Measurements from ENCODE around the gene DOCK3. TPM values are rescaled to one million over a fixed set of nuclear protein-coding genes. Genes with fewer than 3 reads are reported as not detected.
"Not testable (repeated sequence)": the region's sequence is repeated elsewhere in the genome, so short reads cannot be mapped to it uniquely, and the experiment has no call there.

Gene DOCK3
- total RNA-seq, 4 donors from 2014 or later = 5.5 to 10.0 (median 8.7) TPM

DNA sequence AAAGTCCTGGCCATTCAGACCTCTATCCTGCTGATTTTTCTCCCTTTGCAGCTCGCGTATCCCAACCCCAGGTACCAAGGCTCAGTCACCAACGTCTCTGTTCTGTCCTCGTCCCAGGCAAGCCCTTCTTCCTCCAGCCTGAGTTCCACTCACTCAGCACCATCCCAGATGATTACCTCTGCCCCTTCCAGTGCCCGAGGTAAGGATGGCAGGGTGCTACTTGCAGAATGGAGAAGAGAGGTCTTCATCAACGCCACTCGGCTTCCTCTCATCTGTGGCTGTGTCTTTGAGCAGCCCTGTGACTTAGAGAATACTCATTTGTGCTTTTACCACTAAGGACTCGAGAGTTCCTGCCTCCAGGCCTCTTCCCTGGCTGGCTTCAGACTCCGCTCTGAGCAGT lies 687.7 kb downstream of the DOCK3 start:
- Histone ChIP-seq H3K27ac (no peak overlapping the region), H3K9me3 (peaks cover 0 to 6% (median 0%) of the 10 kb centered on the region in 3 donors), H3K4me1 (no peaks in the 10 kb centered on the region), H3K36me3 (peaks cover 0 to 61% of the 10 kb centered on the region in 2 donors), H3K4me3 (no peak overlapping the region), H3K27me3 (no peaks in the 10 kb centered on the region)
- ATAC-seq = no peak
- no peak for TF ChIP-seq EP300 (IDR thresholded peaks at IDR 0.05)
- TF ChIP-seq, protein P1, sequence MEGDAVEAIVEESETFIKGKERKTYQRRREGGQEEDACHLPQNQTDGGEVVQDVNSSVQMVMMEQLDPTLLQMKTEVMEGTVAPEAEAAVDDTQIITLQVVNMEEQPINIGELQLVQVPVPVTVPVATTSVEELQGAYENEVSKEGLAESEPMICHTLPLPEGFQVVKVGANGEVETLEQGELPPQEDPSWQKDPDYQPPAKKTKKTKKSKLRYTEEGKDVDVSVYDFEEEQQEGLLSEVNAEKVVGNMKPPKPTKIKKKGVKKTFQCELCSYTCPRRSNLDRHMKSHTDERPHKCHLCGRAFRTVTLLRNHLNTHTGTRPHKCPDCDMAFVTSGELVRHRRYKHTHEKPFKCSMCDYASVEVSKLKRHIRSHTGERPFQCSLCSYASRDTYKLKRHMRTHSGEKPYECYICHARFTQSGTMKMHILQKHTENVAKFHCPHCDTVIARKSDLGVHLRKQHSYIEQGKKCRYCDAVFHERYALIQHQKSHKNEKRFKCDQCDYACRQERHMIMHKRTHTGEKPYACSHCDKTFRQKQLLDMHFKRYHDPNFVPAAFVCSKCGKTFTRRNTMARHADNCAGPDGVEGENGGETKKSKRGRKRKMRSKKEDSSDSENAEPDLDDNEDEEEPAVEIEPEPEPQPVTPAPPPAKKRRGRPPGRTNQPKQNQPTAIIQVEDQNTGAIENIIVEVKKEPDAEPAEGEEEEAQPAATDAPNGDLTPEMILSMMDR (IDR thresholded peaks at IDR 0.05) = no peak
- TF ChIP-seq POLR2AphosphoS5 (IDR thresholded peaks at IDR 0.05) = no peak
- TF ChIP-seq POLR2A (IDR thresholded peaks at IDR 0.05) = no peak
- WGBS, 2 donors (ENCODE audit: low coverage in 1 of 2) = 85% methylated on average over 8 of the region's 9 CpGs; no CpG with 5 or more reads in 1 of the 2 donors

DNA sequence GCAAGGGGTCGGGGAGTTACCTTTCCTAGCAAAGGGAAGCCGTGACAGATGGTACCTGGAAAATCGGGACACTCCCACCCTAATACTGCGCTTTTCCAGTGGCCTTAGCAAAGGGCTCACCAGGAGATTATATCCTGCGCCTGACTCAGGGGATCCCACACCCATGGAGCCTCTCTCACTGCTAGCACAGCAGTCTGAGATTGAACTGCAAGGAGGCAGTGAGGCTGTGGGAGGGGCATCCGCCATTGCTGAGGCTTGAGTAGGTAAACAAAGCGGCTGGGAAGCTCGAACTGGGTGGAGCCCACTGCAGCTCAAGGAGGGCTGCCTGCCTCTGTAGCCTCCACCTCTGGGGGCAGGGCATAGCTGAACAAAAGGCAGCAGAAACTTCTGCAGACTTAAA lies 693.5 kb downstream of the DOCK3 start:
- not testable (repeated sequence) for H3K4me1 ChIP-seq, H3K27ac ChIP-seq, H3K4me3 ChIP-seq, H3K27me3 ChIP-seq, ATAC-seq
- WGBS, 2 donors (ENCODE audit: low coverage in 1 of 2) = 67 to 80% methylated on average over 1 to 2 of the region's 8 CpGs
- H3K36me3 ChIP-seq = peaks cover 0 to 13% of the 10 kb centered on the region in 2 donors
- H3K9me3 ChIP-seq = peaks cover 0 to 11% (median 0%) of the 10 kb centered on the region in 3 donors

DNA sequence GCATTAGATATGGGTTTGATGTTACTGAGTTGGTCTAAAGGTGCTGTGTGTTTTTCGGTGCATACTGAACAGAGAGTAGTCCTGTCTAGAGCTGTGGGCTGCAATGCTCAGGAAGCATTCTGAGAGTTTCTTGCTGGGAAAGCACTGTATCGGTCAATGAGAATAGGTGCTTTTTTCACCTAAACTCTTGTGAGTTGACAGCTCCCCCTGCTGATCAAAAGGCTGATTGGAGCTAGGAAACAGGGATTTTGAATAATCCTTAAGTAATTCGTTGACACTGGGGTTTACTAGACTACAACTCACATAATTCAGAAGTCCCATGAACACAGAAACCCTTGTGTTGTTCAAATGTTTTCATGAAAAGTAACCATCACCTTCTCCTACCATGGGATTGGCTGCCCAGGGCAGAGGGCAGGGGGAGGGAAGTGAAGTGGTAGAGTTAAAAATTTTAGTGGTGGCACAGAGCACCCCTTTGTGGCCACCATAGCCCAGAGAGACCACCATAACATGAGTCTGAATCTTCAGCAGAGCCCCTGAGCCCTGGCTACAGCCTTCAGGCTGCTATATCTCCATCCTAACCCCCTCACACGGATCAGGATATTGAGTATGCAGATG lies 697.3 kb downstream of the DOCK3 start:
- no peak overlapping the region for H3K27ac ChIP-seq
- H3K9me3 ChIP-seq = peaks cover 0 to 5% (median 0%) of the 10 kb centered on the region in 3 donors
- 27 to 30% methylated on average over 3 to 4 of the region's 4 CpGs for WGBS, 2 donors (ENCODE audit: low coverage in 1 of 2)
- TF ChIP-seq EP300 (IDR thresholded peaks at IDR 0.05) (no peak), POLR2AphosphoS5 (IDR thresholded peaks at IDR 0.05) (no peak)
- TF ChIP-seq, protein P1 (IDR thresholded peaks at IDR 0.05) = peak in 3 of 4 experiments; percentile 46 to 68 (median 52)
- no peaks in the 10 kb centered on the region for H3K27me3 ChIP-seq
- no peaks in the 10 kb centered on the region for H3K4me1 ChIP-seq
- no peak overlapping the region for H3K4me3 ChIP-seq
- peaks cover 0 to 40% of the 10 kb centered on the region in 2 donors for H3K36me3 ChIP-seq
- no peak for ATAC-seq

DNA sequence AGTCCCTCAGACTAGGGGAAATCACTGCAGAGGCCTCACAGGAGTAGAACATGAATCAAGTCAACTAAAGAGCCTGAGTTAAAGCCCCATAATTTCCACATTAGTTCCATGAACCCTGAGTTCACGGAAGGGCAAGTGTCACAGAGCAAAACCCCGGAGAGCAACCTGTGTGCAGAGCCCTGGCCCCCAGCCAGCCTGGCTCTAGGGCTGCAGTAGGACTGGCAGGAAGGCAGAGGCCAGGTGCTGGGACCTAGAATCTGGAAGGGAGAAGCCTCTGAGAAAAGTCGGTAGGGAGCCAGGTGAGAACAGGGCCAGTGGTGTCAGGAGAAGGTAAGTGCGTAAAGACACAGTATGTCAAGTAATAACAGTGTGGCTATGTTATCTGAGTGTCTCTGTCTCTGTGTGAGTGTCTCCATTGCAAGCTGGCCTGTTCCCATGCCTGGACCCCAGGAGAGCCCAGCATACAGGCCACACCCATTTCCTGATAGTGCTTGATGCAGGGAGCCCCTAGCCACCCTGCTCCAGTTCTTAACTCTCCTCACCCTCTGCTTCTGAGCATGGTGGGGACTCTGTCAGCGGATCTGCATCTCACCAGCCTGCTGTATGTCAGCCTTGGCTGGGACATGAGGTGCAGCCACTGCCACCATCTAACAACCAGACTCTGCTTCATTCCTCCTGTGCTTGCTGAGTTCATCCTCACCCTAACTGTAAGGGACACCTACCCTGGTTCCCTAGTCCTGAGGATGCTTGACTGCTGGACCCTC lies 699.1 kb downstream of the DOCK3 start:
- H3K4me3 ChIP-seq = no peak overlapping the region
- H3K27me3 ChIP-seq = no peaks in the 10 kb centered on the region
- WGBS, 2 donors (ENCODE audit: low coverage in 1 of 2) = 60 to 84% methylated on average over 1 to 5 of the region's 5 CpGs
- H3K4me1 ChIP-seq = no peaks in the 10 kb centered on the region
- TF ChIP-seq POLR2A (IDR thresholded peaks at IDR 0.05) = no peak
- no peak for TF ChIP-seq POLR2AphosphoS5 (IDR thresholded peaks at IDR 0.05)
- no peak for TF ChIP-seq EP300 (IDR thresholded peaks at IDR 0.05)
- ATAC-seq = no peak
- H3K9me3 ChIP-seq = no peaks in the 10 kb centered on the region
- no peak overlapping the region for H3K27ac ChIP-seq
- H3K36me3 ChIP-seq = peaks cover 0 to 34% of the 10 kb centered on the region in 2 donors

DNA sequence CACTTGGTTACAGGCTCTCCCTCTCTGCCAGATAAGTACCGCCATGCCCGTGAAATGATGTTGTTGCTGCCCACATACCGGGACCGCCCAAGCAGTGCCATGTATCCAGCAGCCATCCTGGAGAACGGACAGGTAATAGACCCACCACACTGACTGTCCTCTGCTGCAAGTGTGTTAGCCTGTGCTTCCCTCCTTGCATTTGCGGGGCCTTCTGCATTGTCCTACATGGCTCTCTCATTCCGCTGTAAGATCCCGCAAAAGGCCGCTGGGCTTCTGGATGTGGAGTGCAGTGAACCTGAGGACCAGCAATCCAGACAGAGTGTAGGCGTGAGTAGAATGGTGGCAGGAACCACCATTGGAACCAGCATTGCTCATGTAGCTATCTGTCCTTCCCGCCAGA lies 699.7 kb downstream of the DOCK3 start:
- Histone ChIP-seq H3K36me3 (peaks cover 0 to 34% of the 10 kb centered on the region in 2 donors), H3K9me3 (no peaks in the 10 kb centered on the region), H3K4me1 (no peaks in the 10 kb centered on the region), H3K4me3 (no peak overlapping the region), H3K27ac (no peak overlapping the region), H3K27me3 (no peaks in the 10 kb centered on the region)
- TF ChIP-seq, protein P1 (IDR thresholded peaks at IDR 0.05) = no peak
- TF ChIP-seq EP300 (IDR thresholded peaks at IDR 0.05) (no peak), POLR2AphosphoS5 (IDR thresholded peaks at IDR 0.05) (no peak), POLR2A (IDR thresholded peaks at IDR 0.05) (no peak)
- no peak for ATAC-seq
- 94% methylated on average over 7 of the region's 11 CpGs; no CpG with 5 or more reads in 1 of the 2 donors for WGBS, 2 donors (ENCODE audit: low coverage in 1 of 2)

DNA sequence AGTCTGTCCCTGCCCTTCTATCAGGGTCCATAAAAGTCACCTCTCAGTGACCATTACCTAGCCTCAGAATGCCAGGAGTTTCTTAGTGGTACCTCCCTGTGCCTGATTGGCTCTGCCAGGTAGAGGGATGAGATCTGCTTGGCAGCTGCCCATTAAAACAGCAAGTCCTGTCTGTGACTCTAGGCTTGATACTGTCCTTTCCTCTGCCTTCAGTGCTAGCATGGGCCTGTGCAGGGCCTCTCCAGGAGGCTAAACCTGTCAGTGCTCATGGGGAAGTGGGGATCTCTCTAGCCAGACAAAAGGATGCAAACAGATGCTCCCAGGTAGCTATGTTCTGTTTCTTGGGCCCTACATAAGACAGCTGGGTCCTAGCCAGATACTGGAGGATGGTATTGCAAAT lies 700.4 kb downstream of the DOCK3 start:
- TF ChIP-seq, protein P1 (IDR thresholded peaks at IDR 0.05) = no peak
- TF ChIP-seq POLR2A (IDR thresholded peaks at IDR 0.05) (no peak), POLR2AphosphoS5 (IDR thresholded peaks at IDR 0.05) (no peak), EP300 (IDR thresholded peaks at IDR 0.05) (no peak)
- ATAC-seq = no peak
- H3K36me3 ChIP-seq = peaks cover 0 to 37% of the 10 kb centered on the region in 2 donors

More for the DNA sequence above, 700.4 kb downstream of the DOCK3 start:
- Histone ChIP-seq H3K27ac (no peak overlapping the region), H3K4me3 (no peak overlapping the region), H3K9me3 (no peaks in the 10 kb centered on the region), H3K27me3 (no peaks in the 10 kb centered on the region), H3K4me1 (no peaks in the 10 kb centered on the region)

Data from gastroesophageal sphincter (tissue), 4 donors.